ENCODE measurements around the gene EXOC6B. TPM values are rescaled to one million over a fixed set of nuclear protein-coding genes. Genes with fewer than 3 reads are reported as not detected.

The EXOC6B gene
- total RNA-seq, 1 experiment from 2014 or later, result 40.1 TPM

DNA sequence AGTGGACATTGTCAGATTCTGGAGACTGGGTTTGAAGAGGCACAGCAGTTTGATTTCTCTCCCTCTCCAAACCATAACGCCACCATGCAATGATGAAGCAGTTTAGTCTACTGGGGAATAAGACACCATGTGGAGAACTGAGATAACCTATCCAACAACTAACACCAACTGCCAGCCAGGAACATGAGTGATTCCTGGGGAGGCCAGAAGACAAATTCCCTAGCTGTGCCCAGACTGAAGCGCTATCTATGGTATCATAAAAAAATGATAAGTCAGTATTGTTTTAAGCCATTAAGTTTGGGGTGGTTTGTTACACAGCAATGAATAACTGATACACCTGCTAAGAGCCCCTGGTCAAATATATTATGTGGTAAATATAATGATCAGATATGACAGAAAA lies 129.3 kb downstream of the EXOC6B start:
- H3K79me1 ChIP-seq (ENCODE audit: insufficient read depth, low read depth, low read length, poor library complexity, severe bottlenecking), result no peaks in the 10 kb centered on the region
- H3K79me2 ChIP-seq (ENCODE audit: insufficient read depth, low read length), result no peaks in the 10 kb centered on the region; the same call in 1 of the 2 replicates
- no peak overlapping the region for H3K4me3 Mint-ChIP-seq
- no peak overlapping the region for H4K91ac ChIP-seq (ENCODE audit: insufficient read length, low read depth, low read length)
- H3K23ac ChIP-seq (ENCODE audit: insufficient read length, low read depth, low read length), result no peak overlapping the region
- no peak overlapping the region for H3T11ph ChIP-seq (ENCODE audit: low read length)
- H3K27me3 ChIP-seq (ENCODE audit: insufficient read depth, low read length), result no peaks in the 10 kb centered on the region
- H3K9me3 ChIP-seq (ENCODE audit: control insufficient read depth, low read depth, low read length), result no peaks in the 10 kb centered on the region
- H2BK15ac ChIP-seq (ENCODE audit: low read depth, low read length), result no peak overlapping the region
- no CpG with 5 or more reads among the region's 2 CpGs for WGBS (ENCODE audit: extremely low coverage, insufficient read length, low lambda C conversion rate)
- H3K36me3 Mint-ChIP-seq (ENCODE audit: insufficient read depth in 1 of 3, low read depth in 3 of 3), result no peaks in the 10 kb centered on the region
- no peak overlapping the region for H3K14ac ChIP-seq (ENCODE audit: insufficient read depth, low read length)
- H2AK5ac ChIP-seq (ENCODE audit: insufficient read length, low read length), result no peak overlapping the region
- H3K4ac ChIP-seq (ENCODE audit: low read depth, low read length), result no peak overlapping the region
- no peak for DNase-seq
- no peak overlapping the region for H4K8ac ChIP-seq (replicated peaks; ENCODE audit: insufficient read length, low read depth, low read length)
- H3K4me1 ChIP-seq (ENCODE audit: insufficient read depth, low read length), result peaks cover 4% of the 10 kb centered on the region; the same call in 1 of the 2 replicates
- no peak overlapping the region for H3K18ac ChIP-seq (ENCODE audit: insufficient read length, low read depth, low read length)
- no peaks in the 10 kb centered on the region for H4K20me1 ChIP-seq (ENCODE audit: control insufficient read depth, insufficient read depth, insufficient read length)
- no peaks in the 10 kb centered on the region for H3K23me2 ChIP-seq (ENCODE audit: insufficient read length, low read depth, low read length, poor library complexity, severe bottlenecking)
- no peak overlapping the region for H4K5ac ChIP-seq (ENCODE audit: insufficient read length, low read depth, low read length)
- TF ChIP-seq, protein P1, sequence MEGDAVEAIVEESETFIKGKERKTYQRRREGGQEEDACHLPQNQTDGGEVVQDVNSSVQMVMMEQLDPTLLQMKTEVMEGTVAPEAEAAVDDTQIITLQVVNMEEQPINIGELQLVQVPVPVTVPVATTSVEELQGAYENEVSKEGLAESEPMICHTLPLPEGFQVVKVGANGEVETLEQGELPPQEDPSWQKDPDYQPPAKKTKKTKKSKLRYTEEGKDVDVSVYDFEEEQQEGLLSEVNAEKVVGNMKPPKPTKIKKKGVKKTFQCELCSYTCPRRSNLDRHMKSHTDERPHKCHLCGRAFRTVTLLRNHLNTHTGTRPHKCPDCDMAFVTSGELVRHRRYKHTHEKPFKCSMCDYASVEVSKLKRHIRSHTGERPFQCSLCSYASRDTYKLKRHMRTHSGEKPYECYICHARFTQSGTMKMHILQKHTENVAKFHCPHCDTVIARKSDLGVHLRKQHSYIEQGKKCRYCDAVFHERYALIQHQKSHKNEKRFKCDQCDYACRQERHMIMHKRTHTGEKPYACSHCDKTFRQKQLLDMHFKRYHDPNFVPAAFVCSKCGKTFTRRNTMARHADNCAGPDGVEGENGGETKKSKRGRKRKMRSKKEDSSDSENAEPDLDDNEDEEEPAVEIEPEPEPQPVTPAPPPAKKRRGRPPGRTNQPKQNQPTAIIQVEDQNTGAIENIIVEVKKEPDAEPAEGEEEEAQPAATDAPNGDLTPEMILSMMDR (conservative IDR thresholded peaks at IDR 0.05), result no peak
- H3K56ac ChIP-seq (ENCODE audit: insufficient read length, low read depth, low read length), result no peak overlapping the region
- no peak overlapping the region for H2AFZ ChIP-seq (ENCODE audit: low read length)
- no peaks in the 10 kb centered on the region for H3K27me3 Mint-ChIP-seq (ENCODE audit: low read depth)
- no peak overlapping the region for H3K9ac ChIP-seq (ENCODE audit: extremely low read depth, insufficient read length, low read length)
- no peak overlapping the region for H3K27ac Mint-ChIP-seq
- peaks cover 9 to 15% of the 10 kb centered on the region in 2 experiments for H3K4me1 Mint-ChIP-seq
- H2BK5ac ChIP-seq (ENCODE audit: insufficient read length, low read length), result no peak overlapping the region
- no peak overlapping the region for H2BK20ac ChIP-seq (ENCODE audit: low read depth, low read length, poor library complexity, severe bottlenecking)
- no peak overlapping the region for H3K27ac ChIP-seq (ENCODE audit: insufficient read length, low read depth, low read length)
- no peak overlapping the region for H2BK120ac ChIP-seq (ENCODE audit: low read depth, low read length, poor library complexity, severe bottlenecking)
- no peak overlapping the region for H3K4me2 ChIP-seq (ENCODE audit: insufficient read depth, insufficient read length, low read length)
- no peaks in the 10 kb centered on the region for H3K9me3 Mint-ChIP-seq
- no peak overlapping the region for H2BK12ac ChIP-seq (ENCODE audit: insufficient read length, low read depth, low read length)
